ENCODE measurements around the gene KRT37.

- TF ChIP-seq CTCF (IDR thresholded peaks at IDR 0.05), result no peak
- TF ChIP-seq POLR2A (IDR thresholded peaks at IDR 0.05), result no peak
These were observed 42.6 kb upstream of the KRT37 start, which contains the start of gene KRT32 for GRCh38 chr17:41466988-41467387.

Measured in testis (tissue), 2 donors.